ENCODE results near the gene PLCG2.
"Not testable (repeated sequence)": the region's sequence is repeated elsewhere in the genome, so short reads cannot be mapped to it uniquely, and the experiment has no call there.

The PLCG2 gene

GRCh38 chr16:81912395-81912794 is 133.3 kb downstream of the PLCG2 start:
- no peak for DNase-seq (ENCODE audit: low read depth in 3 of 3)

DNA sequence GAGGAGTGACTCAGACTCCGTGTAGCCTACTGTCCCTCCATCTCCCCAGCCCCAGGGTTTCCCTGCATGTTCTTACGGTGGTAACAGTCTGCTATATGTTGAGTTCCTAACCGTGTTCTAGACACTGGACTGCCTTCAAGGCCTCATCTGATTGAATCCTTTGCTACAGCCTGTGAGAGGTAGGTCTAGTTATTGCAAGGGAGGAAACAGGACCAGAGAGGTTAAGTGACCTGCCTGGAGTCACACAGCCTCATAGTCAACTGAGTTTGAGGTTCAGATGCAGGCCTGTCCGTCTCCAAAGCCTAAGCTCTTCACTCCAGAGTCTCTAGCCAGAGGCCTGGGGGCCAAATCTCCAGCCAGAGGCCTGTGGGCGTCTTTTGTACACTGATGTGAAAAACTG is 134.1 kb downstream of the PLCG2 start:
- DNase-seq (ENCODE audit: low read depth in 3 of 3), result no peak

- DNase-seq (ENCODE audit: low read depth in 3 of 3), result no peak
Measured at GRCh38 chr16:81917375-81917774, 138.3 kb downstream of the PLCG2 start.

- DNase-seq (ENCODE audit: low read depth in 3 of 3), result no peak
Measured at GRCh38 chr16:81918927-81919326, 139.8 kb downstream of the PLCG2 start.

- DNase-seq (ENCODE audit: low read depth in 3 of 3), result no peak
Measured at GRCh38 chr16:81920498-81920897, 141.4 kb downstream of the PLCG2 start.

- no peak for DNase-seq (ENCODE audit: low read depth in 3 of 3)
Measured at GRCh38 chr16:81921085-81921814, 142.2 kb downstream of the PLCG2 start.

DNA sequence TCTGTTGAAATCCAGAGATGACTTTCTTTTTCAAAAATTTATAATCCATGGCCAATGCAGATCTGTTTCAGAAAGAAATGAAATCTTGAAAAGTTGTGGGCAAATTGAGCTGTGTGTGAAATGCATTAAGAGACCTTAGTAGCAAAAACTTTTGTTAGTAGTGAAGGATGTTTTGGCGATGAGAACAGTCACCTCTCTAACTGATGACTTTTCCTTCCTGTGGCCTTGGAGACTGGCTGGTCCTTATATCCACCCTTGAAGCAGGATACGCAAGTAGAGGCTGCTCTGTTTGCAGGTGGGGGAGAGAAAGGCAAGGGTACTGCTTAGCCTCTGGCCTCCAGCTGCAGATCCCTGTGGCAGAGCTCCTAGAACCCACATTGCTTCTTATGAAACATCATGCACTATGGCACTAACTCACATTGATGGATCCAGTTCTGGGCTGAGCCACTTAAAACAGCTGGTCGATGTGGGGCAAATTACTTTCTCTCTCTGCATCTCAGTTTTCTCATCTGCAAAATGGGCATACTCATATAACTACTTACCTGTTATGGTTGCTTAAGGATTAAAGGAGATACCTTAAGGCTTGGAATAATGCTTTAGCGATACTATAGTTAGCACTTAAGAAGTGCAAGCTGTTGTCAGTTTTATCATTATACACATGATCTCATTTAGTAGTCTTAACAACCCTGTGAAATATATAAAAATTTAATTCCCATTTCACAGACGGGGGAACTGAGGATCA is 142.9 kb downstream of the PLCG2 start:
- no peak for DNase-seq (ENCODE audit: low read depth in 3 of 3)

GRCh38 chr16:81923296-81923695 is 144.2 kb downstream of the PLCG2 start:
- DNase-seq (ENCODE audit: low read depth in 3 of 3), result no peak

DNA sequence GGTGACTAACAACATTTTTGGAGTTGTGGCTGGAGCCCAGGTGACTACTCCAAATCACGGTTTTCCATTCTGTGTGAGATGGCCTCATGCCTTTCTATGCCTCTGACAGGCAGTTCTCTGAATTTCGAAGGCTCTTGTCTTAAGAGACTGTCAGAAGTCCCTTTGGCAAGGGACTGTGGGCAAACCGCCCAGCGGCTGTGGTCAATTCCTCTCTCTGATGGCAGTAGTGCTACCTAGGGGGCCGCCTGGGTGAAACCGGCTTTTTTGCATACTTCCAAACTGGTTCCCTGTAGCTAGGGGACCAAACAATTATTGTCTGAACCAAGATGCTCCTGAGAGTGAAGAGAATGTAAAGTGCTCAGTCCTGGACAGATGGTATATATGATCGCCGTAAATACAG is 145.9 kb downstream of the PLCG2 start:
- DNase-seq (ENCODE audit: low read depth in 3 of 3), result no peak

DNA sequence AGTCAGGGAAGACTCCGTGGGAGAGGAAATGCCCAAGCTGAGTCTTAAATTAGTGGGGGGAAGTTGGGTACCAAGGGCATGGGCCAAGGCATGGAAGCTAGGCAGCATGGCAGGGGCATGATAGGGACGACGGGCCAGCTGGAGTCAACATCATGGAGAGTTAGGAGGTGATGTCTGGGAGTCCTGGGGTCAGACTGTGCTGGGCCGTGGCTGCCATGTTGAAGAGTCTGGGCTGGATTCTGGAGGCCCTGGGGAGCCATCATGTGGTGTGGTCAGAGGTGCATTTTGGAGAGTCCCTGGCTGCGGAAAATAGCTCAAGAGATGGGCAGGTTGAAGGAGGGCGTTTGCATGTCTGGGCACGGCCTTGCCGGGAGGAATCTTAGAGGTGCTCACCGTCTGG is 146.9 kb downstream of the PLCG2 start:
- no peak for DNase-seq (ENCODE audit: low read depth in 3 of 3)

GRCh38 chr16:81927561-81928185 is 148.6 kb downstream of the PLCG2 start:
- DNase-seq (ENCODE audit: low read depth in 3 of 3), result no peak

DNA sequence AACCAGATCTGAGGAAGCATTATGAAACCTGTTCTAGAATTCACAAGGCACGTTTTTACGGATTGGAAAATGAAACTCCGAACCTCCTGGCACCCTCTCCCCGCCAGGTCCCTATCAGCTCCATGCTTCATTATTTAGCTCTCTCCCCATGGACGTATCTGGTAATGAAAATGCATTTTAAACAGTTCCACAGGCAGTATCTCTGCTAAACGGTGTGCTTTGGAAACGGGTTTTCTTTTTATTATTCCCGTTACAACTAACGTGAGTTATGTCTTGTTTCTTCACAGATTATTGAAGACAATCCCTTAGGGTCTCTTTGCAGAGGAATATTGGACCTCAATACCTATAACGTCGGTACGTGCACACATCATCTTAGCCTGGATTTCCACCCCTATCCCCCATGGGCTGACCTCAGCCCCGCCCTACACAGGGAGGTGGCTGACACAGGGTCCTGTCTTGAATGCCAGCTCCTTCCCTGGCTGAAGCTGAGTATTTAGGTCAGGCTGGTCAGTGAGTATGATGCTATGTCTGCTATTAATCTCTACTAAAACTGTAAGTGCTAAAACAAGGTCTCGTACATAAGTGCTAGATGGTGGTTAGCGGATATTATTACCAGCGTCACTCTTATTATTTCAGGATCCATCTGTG is 149.3 kb downstream of the PLCG2 start:
- no peak for DNase-seq (ENCODE audit: low read depth in 3 of 3)

DNA sequence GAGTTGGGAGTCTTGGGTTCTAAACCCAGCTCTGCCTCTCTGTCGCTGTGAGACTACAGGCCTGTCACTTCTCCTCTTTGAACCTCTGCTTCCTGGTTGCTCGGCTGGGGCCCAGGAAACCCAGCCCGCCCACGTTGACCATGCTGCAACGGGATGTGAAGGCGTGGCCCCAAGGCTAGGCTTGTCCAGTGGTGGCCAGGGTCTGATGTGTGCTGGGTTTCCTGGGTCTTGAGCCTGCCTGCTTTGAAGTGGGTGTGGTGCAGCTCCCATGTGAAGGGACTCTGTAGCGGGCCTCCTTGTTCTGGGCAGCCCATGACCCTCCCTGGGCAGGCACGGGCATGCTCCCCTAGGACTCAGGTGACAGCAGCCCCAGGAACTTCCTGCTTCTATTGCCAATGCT is 149.9 kb downstream of the PLCG2 start:
- DNase-seq (ENCODE audit: low read depth in 3 of 3), result no peak

DNA sequence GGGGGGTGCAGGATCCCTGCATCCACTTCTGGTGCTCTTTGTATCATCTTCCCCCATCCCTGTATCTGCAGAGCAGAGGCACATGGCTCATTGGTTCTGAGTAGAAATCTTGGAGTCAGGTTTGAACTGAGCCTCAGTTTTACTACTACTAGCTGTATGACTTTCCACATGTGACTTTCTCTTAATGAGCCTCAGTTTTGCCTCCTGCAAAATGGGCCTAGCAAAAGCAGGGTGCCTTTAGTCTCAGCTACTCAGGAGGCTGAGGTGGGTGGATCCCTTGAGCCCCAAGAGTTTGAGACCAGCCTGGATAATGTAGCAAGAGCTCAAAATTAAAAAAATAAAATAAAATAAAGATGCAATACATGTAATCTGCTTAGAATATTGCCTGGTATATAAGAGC is 150.8 kb downstream of the PLCG2 start:
- DNase-seq (ENCODE audit: low read depth in 3 of 3), result no peak

DNA sequence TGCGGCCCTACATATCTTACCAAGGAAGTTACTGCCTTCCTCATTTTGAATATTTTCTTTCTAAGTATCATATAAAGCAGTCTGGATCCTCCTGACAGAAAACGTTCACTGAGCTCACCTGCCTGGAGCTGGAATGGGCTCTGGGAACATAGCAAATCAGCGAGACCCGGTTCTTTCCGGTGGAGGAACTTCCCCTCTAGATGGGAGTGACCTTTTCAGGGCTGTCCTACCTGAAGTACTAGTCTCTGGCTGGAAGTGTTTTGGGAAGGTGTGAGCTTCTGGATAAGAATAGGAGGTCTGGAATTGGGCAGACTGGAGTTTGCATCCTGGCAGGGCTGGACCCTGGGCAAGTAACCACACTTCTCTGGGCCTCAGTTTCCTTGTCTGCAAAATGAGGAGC is 152.8 kb downstream of the PLCG2 start:
- no peak for DNase-seq (ENCODE audit: low read depth in 3 of 3)

GRCh38 chr16:81932668-81933067 is 153.6 kb downstream of the PLCG2 start:
- no peak for DNase-seq (ENCODE audit: low read depth in 3 of 3)

GRCh38 chr16:81933361-81933760 is 154.3 kb downstream of the PLCG2 start:
- DNase-seq (ENCODE audit: low read depth in 3 of 3), result no peak

- not testable (repeated sequence) for DNase-seq (ENCODE audit: low read depth in 3 of 3)
Measured at GRCh38 chr16:81934711-81935110, 155.6 kb downstream of the PLCG2 start.

DNA sequence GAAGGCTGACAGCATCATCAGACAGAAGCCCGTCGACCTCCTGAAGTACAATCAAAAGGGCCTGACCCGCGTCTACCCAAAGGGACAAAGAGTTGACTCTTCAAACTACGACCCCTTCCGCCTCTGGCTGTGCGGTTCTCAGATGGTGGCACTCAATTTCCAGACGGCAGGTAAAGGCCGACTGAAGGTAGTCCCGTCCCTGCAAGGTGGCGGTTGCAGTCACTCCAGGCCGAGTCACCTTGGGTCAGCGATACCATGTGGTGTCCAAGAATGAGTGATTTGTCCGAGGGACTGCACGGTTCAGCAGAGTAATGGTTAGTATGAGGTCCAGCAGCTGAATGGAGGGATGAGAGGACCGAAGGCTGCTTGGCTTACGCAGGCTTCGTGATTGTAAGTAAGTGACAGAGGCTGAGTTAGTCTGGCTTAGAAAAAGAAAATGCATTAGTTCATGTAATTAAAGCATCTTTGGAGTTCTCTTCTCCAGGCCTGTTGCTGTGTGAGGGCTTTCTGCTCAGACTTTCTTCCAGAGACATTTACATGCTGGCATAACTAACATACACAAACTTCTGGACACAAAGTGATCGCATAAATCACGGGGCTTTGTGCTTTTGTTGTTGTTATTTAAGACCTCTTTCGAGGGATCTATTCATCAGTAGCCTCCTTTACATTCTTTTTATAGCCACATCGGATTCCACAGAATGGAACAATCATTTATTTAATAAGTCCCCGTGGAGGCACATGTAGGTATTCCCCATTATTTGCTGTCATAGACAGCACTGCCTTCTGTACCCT is 157.3 kb downstream of the PLCG2 start:
- no peak for DNase-seq (ENCODE audit: low read depth in 3 of 3)

DNA sequence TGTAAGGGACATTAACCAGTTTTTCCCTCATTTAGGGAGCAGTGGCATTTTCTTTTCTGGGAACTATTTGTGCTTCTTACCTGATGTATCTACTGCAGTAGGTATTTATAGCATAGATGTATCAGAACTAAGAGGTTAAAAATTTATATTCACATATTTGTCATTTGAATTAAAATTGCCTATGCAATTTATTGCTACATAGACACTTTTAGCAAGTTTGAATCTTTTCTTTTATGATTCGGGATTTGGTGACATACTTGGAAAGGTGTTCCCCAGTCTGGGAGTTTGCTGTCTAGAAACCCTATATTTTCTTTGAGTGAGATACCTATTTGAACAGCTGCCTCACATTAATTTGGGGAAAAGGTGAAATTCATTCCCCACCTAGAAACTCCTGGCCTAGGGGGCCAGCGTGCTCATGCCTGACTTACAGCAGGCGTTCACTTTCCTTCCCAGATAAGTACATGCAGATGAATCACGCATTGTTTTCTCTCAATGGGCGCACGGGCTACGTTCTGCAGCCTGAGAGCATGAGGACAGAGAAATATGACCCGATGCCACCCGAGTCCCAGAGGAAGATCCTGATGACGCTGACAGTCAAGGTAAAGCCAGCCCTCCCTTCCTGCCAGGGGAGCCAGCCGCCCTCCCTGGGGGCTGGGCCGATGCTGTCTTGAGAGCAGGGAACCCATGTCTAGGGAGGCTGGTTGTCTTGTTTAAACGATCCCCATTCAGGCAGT is 158.4 kb downstream of the PLCG2 start:
- no peak for DNase-seq (ENCODE audit: low read depth in 3 of 3)

Data from stimulated activated CD4-positive, alpha-beta T cell treated with anti-CD3 and anti-CD28 coated beads, TNF-alpha, amount 100 ng/mL, for 4 hours (primary cell).